ENCODE data around the gene AMMECR1. TPM values are rescaled to one million over a fixed set of nuclear protein-coding genes. Genes with fewer than 3 reads are reported as not detected.

The AMMECR1 gene
- total and polyA plus RNA-seq, 2 of the 8 experiments (the other 6 are each of a cell fraction or from before 2014, with no cell fraction given) = 10.2 to 21.2 TPM

DNA sequence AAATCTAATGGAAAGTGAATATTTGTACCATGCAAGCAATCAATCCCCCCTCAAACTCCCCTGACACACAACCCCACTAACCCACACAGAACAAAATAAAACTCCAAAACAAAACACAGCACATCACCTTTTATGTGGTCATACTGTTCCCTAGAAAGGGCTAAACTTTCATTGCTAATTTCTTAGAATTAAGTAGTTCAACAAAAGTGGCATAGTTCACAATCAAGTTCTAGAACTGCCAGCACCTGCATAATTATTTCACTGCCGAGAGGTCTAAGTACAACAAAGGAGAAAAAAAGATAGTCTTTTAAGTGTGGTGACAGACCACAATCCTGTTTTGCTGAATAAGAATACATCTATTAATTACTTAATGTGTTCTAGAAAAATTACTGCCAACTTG, 58.8 kb downstream of the AMMECR1 start (continued):
- TF ChIP-seq, protein P1, sequence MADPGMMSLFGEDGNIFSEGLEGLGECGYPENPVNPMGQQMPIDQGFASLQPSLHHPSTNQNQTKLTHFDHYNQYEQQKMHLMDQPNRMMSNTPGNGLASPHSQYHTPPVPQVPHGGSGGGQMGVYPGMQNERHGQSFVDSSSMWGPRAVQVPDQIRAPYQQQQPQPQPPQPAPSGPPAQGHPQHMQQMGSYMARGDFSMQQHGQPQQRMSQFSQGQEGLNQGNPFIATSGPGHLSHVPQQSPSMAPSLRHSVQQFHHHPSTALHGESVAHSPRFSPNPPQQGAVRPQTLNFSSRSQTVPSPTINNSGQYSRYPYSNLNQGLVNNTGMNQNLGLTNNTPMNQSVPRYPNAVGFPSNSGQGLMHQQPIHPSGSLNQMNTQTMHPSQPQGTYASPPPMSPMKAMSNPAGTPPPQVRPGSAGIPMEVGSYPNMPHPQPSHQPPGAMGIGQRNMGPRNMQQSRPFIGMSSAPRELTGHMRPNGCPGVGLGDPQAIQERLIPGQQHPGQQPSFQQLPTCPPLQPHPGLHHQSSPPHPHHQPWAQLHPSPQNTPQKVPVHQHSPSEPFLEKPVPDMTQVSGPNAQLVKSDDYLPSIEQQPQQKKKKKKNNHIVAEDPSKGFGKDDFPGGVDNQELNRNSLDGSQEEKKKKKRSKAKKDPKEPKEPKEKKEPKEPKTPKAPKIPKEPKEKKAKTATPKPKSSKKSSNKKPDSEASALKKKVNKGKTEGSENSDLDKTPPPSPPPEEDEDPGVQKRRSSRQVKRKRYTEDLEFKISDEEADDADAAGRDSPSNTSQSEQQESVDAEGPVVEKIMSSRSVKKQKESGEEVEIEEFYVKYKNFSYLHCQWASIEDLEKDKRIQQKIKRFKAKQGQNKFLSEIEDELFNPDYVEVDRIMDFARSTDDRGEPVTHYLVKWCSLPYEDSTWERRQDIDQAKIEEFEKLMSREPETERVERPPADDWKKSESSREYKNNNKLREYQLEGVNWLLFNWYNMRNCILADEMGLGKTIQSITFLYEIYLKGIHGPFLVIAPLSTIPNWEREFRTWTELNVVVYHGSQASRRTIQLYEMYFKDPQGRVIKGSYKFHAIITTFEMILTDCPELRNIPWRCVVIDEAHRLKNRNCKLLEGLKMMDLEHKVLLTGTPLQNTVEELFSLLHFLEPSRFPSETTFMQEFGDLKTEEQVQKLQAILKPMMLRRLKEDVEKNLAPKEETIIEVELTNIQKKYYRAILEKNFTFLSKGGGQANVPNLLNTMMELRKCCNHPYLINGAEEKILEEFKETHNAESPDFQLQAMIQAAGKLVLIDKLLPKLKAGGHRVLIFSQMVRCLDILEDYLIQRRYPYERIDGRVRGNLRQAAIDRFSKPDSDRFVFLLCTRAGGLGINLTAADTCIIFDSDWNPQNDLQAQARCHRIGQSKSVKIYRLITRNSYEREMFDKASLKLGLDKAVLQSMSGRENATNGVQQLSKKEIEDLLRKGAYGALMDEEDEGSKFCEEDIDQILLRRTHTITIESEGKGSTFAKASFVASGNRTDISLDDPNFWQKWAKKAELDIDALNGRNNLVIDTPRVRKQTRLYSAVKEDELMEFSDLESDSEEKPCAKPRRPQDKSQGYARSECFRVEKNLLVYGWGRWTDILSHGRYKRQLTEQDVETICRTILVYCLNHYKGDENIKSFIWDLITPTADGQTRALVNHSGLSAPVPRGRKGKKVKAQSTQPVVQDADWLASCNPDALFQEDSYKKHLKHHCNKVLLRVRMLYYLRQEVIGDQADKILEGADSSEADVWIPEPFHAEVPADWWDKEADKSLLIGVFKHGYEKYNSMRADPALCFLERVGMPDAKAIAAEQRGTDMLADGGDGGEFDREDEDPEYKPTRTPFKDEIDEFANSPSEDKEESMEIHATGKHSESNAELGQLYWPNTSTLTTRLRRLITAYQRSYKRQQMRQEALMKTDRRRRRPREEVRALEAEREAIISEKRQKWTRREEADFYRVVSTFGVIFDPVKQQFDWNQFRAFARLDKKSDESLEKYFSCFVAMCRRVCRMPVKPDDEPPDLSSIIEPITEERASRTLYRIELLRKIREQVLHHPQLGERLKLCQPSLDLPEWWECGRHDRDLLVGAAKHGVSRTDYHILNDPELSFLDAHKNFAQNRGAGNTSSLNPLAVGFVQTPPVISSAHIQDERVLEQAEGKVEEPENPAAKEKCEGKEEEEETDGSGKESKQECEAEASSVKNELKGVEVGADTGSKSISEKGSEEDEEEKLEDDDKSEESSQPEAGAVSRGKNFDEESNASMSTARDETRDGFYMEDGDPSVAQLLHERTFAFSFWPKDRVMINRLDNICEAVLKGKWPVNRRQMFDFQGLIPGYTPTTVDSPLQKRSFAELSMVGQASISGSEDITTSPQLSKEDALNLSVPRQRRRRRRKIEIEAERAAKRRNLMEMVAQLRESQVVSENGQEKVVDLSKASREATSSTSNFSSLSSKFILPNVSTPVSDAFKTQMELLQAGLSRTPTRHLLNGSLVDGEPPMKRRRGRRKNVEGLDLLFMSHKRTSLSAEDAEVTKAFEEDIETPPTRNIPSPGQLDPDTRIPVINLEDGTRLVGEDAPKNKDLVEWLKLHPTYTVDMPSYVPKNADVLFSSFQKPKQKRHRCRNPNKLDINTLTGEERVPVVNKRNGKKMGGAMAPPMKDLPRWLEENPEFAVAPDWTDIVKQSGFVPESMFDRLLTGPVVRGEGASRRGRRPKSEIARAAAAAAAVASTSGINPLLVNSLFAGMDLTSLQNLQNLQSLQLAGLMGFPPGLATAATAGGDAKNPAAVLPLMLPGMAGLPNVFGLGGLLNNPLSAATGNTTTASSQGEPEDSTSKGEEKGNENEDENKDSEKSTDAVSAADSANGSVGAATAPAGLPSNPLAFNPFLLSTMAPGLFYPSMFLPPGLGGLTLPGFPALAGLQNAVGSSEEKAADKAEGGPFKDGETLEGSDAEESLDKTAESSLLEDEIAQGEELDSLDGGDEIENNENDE (IDR thresholded peaks at IDR 0.05; ENCODE audit: insufficient replicate concordance, low read length) = no peak
- TF ChIP-seq RNF2 (IDR thresholded peaks at IDR 0.05; ENCODE audit: borderline replicate concordance, low read depth, low read length, missing control alignments, poor library complexity, severe bottlenecking) = no peak
- no peak for TF ChIP-seq CEBPB (IDR thresholded peaks at IDR 0.05; ENCODE audit: low read depth, low read length)
- no peak for TF ChIP-seq CTBP2 (IDR thresholded peaks at IDR 0.05; ENCODE audit: borderline replicate concordance, insufficient read depth, insufficient read length, low read length)
- TF ChIP-seq, protein P2, sequence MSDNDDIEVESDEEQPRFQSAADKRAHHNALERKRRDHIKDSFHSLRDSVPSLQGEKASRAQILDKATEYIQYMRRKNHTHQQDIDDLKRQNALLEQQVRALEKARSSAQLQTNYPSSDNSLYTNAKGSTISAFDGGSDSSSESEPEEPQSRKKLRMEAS (IDR thresholded peaks at IDR 0.05) = no peak
- TF ChIP-seq RXRA (IDR thresholded peaks at IDR 0.05; ENCODE audit: insufficient read depth, low read depth, low read length) = no peak
- no peak for TF ChIP-seq ASH2L (IDR thresholded peaks at IDR 0.05; ENCODE audit: low read length)
- TF ChIP-seq CHD1 (IDR thresholded peaks at IDR 0.05; ENCODE audit: low read depth, low read length) = no peak
- no peak for TF ChIP-seq JUND (IDR thresholded peaks at IDR 0.05; ENCODE audit: low read length)
- no peak for TF ChIP-seq POU5F1 (IDR thresholded peaks at IDR 0.05; ENCODE audit: low read depth, low read length)
- no peak for TF ChIP-seq TAF1 (IDR thresholded peaks at IDR 0.05; ENCODE audit: low read depth, low read length)
